ENCODE results near the gene FADS6.

GRCh38 chr17:74903034-74903433 is 9.6 kb upstream of the FADS6 start:
- TF ChIP-seq CTCF (IDR thresholded peaks at IDR 0.05 in 4 of 5, conservative IDR thresholded peaks at IDR 0.05 in 1 of 5): no peak
- TF ChIP-seq POLR2A (IDR thresholded peaks at IDR 0.05): no peak

All from gastrocnemius medialis (tissue), 4 donors.